IMR-90 (cell line): Measurements from ENCODE around the gene MMP12. TPM values are rescaled to one million over a fixed set of nuclear protein-coding genes. Genes with fewer than 3 reads are reported as not detected.

Experiments used
- ATAC-seq: fragments of 200-7000 bp; cut with Tn5 transposase; 2 replicates; pipeline ENCODE4 v1.9.1; 2020; ENCODE audit warnings: low read depth, mild to moderate bottlenecking, moderate library complexity
- BruUV-seq: library from RNA; stranded (reverse); fragments of 400-500 nt; replicated peaks from 2 replicates; lab custom pipeline; 2021; lab: Mats Ljungman, UMichigan
- CTCF ChIA-PET: fragments of 300-600 bp; formaldehyde crosslinking; extraction: SDS; loops from one replicate; lab custom pipeline; 2021; ENCODE audit warnings: antibody characterized with exemption; lab: Yijun Ruan, JAX
- POLR2A ChIA-PET: fragments of 300-600 bp; sonication (Branson Sonifier 250); formaldehyde crosslinking; loops from one replicate; lab custom pipeline; 2022; ENCODE audit warnings: antibody characterized with exemption; ENCODE audit not compliant: unreplicated experiment; lab: Charles Lee
- DNase-seq: peaks from one replicate; pipeline ENCODE4 v3.0.0; 2013
- H2AFZ ChIP-seq: replicated peaks from 2 replicates; pipeline ENCODE3; 2013; ENCODE audit warnings: low read length, mild to moderate bottlenecking; ENCODE audit not compliant: poor library complexity
- H2AK5ac ChIP-seq: 2 replicates; pipeline ENCODE4 v1.6.1; 2013; ENCODE audit warnings: low read depth, low read length, inconsistent platforms
- H2AK9ac ChIP-seq: replicated peaks from 2 replicates; pipeline ENCODE3; 2013; ENCODE audit warnings: mild to moderate bottlenecking, low read depth, low read length, moderate library complexity; ENCODE audit not compliant: poor library complexity
- H2BK120ac ChIP-seq: 2 replicates; pipeline ENCODE4 v1.6.1; 2013; ENCODE audit warnings: low read depth, low read length, inconsistent platforms
- H2BK15ac ChIP-seq: 3 replicates; pipeline ENCODE4 v1.6.1; 2013; ENCODE audit warnings: low read depth, low read length, inconsistent platforms
- H2BK20ac ChIP-seq: 2 replicates; pipeline ENCODE4 v1.6.1; 2013; ENCODE audit warnings: low read depth, mild to moderate bottlenecking, inconsistent platforms, low read length, moderate library complexity
- H2BK5ac ChIP-seq: 2 replicates; pipeline ENCODE4 v1.6.1; 2013; ENCODE audit warnings: mild to moderate bottlenecking, low read depth, low read length, inconsistent platforms; ENCODE audit not compliant: poor library complexity, severe bottlenecking
- H3K14ac ChIP-seq: replicated peaks from 2 replicates; pipeline ENCODE4 v1.6.1; 2013; ENCODE audit warnings: low read depth, low read length, inconsistent platforms
- H3K18ac ChIP-seq: 2 replicates; pipeline ENCODE4 v1.6.1; 2013; ENCODE audit warnings: low read depth, low read length, control low read depth
- H3K23ac ChIP-seq: 2 replicates; pipeline ENCODE4 v1.6.1; 2013; ENCODE audit warnings: low read depth, low read length, inconsistent platforms
- H3K27ac ChIP-seq: 2 replicates; pipeline ENCODE4 v1.5.1; 2013; ENCODE audit warnings: mild to moderate bottlenecking, control low read depth, low read length; ENCODE audit not compliant: insufficient read depth
- H3K27me3 ChIP-seq: 2 replicates; pipeline ENCODE4 v1.6.1; 2013; ENCODE audit warnings: low read length; ENCODE audit not compliant: control insufficient read depth, insufficient read depth
- H3K36me3 ChIP-seq: 2 replicates; pipeline ENCODE4 v1.6.1; 2013; ENCODE audit warnings: low read length, mixed read lengths; ENCODE audit not compliant: control insufficient read depth, insufficient read depth
- H3K4ac ChIP-seq: 2 replicates; pipeline ENCODE4 v1.6.1; 2013; ENCODE audit warnings: low read depth, low read length, inconsistent platforms
- H3K4me1 ChIP-seq: 2 replicates; pipeline ENCODE4 v1.6.1; 2013; ENCODE audit warnings: low read length, mixed read lengths; ENCODE audit not compliant: control insufficient read depth, insufficient read depth
- H3K4me2 ChIP-seq: 2 replicates; pipeline ENCODE4 v1.6.1; 2013; ENCODE audit warnings: low read depth, mild to moderate bottlenecking, control low read depth, low read length, moderate library complexity
- H3K4me3 ChIP-seq: 2 replicates; pipeline ENCODE4 v1.5.1; 2013; ENCODE audit warnings: low read depth, mild to moderate bottlenecking, control low read depth, low read length, moderate library complexity; ENCODE audit not compliant: insufficient read depth
- H3K56ac ChIP-seq: 2 replicates; pipeline ENCODE4 v1.6.1; 2013; ENCODE audit warnings: low read length, inconsistent platforms; ENCODE audit not compliant: insufficient read depth; ENCODE audit errors: extremely low read depth
- H3K79me1 ChIP-seq, 2 experiments: 2 replicates each; pipeline ENCODE4 v1.6.1; 2013; ENCODE audit warnings: low read length in 2 of 2, inconsistent platforms in 1 of 2, low read depth in 1 of 2
- H3K9ac ChIP-seq: 2 replicates; pipeline ENCODE4 v1.6.1; 2013; ENCODE audit warnings: low read depth, low read length, control low read depth
- H3K9me1 ChIP-seq: 2 replicates; pipeline ENCODE4 v1.6.1; 2013; ENCODE audit warnings: low read length, inconsistent platforms; ENCODE audit not compliant: insufficient read depth
- H3K9me3 ChIP-seq: 2 replicates; pipeline ENCODE4 v1.6.1; 2013; ENCODE audit warnings: low read length; ENCODE audit not compliant: control insufficient read depth, insufficient read depth
- H4K20me1 ChIP-seq: 2 replicates; pipeline ENCODE4 v1.6.1; 2013; ENCODE audit warnings: low read length, inconsistent platforms; ENCODE audit not compliant: insufficient read depth
- H4K5ac ChIP-seq: 2 replicates; pipeline ENCODE4 v1.6.1; 2013; ENCODE audit warnings: mild to moderate bottlenecking, low read depth, low read length, control low read depth
- H4K8ac ChIP-seq, 2 experiments: 2 replicates each; pipeline ENCODE4 v1.6.1; 2013; ENCODE audit warnings: low read depth in 2 of 2, low read length in 2 of 2, control low read depth in 1 of 2, inconsistent platforms in 1 of 2
- H4K91ac ChIP-seq: 2 replicates; pipeline ENCODE4 v1.6.1; 2013; ENCODE audit warnings: low read depth, low read length, inconsistent platforms; ENCODE audit not compliant: insufficient read depth
- BHLHE40 ChIP-seq: fragments of 150-350 bp; IDR thresholded peaks from 2 replicates; pipeline ENCODE4 v1.6.1; 2016; ENCODE audit warnings: mild to moderate bottlenecking, low read depth, low read length
- CEBPB ChIP-seq: IDR thresholded peaks from 2 replicates; pipeline ENCODE4 v1.6.1; 2012; ENCODE audit warnings: low read depth, low read length, improper control_type of control experiment
- CHD1 ChIP-seq: IDR thresholded peaks from 2 replicates; pipeline ENCODE4 v1.6.1; 2012; ENCODE audit warnings: low read depth, low read length, improper control_type of control experiment
- FOS ChIP-seq: fragments of 150-350 bp; IDR thresholded peaks from 2 replicates; pipeline ENCODE4 v1.6.1; 2016; ENCODE audit warnings: low read depth, low read length
- MAFK ChIP-seq: IDR thresholded peaks from 2 replicates; pipeline ENCODE4 v1.6.1; 2012; ENCODE audit warnings: low read depth, low read length, improper control_type of control experiment
- MAZ ChIP-seq: IDR thresholded peaks from 2 replicates; pipeline ENCODE4 v1.6.1; 2012; ENCODE audit warnings: low read depth, mild to moderate bottlenecking, low read length, improper control_type of control experiment, moderate library complexity, borderline replicate concordance
- MXI1 ChIP-seq: IDR thresholded peaks from 2 replicates; pipeline ENCODE4 v1.6.1; 2012; ENCODE audit warnings: low read depth, mild to moderate bottlenecking, low read length, moderate library complexity, borderline replicate concordance
- NFE2L2 ChIP-seq: fragments of 150-350 bp; IDR thresholded peaks from 2 replicates; pipeline ENCODE4 v1.6.1; 2016; ENCODE audit warnings: low read depth, mild to moderate bottlenecking, low read length
- POLR2A ChIP-seq: IDR thresholded peaks from 2 replicates; pipeline ENCODE4 v1.6.1; 2012; ENCODE audit warnings: mild to moderate bottlenecking, low read depth, low read length
- RAD21 ChIP-seq: IDR thresholded peaks from 2 replicates; pipeline ENCODE4 v1.6.1; 2012; ENCODE audit warnings: low read length, improper control_type of control experiment
- RCOR1 ChIP-seq: IDR thresholded peaks from 2 replicates; pipeline ENCODE4 v1.6.1; 2012; ENCODE audit warnings: mild to moderate bottlenecking, low read length, improper control_type of control experiment; ENCODE audit not compliant: insufficient replicate concordance
- RFX5 ChIP-seq: IDR thresholded peaks from 2 replicates; pipeline ENCODE4 v1.8.0; 2012; ENCODE audit warnings: low read depth, mild to moderate bottlenecking, low read length, moderate library complexity
- SMC3 ChIP-seq: fragments of 150-350 bp; IDR thresholded peaks from 2 replicates; pipeline ENCODE4 v1.6.1; 2016; ENCODE audit warnings: low read depth, mild to moderate bottlenecking, antibody characterized with exemption, low read length, moderate library complexity
- WGBS, 2 experiments: methylation state at CpG; one replicate each; pipeline versions ENCODE4 v1.1.5 to v1.1.7; 2013; ENCODE audit warnings: missing lambda C conversion rate in 2 of 2; ENCODE audit not compliant: insufficient read length in 1 of 2; ENCODE audit errors: extremely low coverage in 2 of 2; 5-methylcytosine and 5-hydroxymethylcytosine counted together
- dilution Hi-C: fragments of 300-500 bp; cut with HindIII; formaldehyde crosslinking; loops from one replicate; pipeline ENCODE4 v1.14.3; 2018; ENCODE audit warnings: low sequenced_read_pairs; ENCODE audit not compliant: unreplicated experiment
- in situ Hi-C: fragments of 300-500 bp; cut with MboI; formaldehyde crosslinking; loops from 3 replicates; pipeline ENCODE4 v1.14.3; 2019; ENCODE audit warnings: low sequenced_read_pairs, inconsistent platforms, mixed read lengths
- intact Hi-C: fragments of 100-400 bp; cut with micrococcal nuclease; formaldehyde crosslinking; loops from 2 replicates; pipeline ENCODE4 v1.10.0; 2022
- polyA plus RNA-seq, 3 experiments: library from polyadenylated mRNA; depleted of rRNA; stranded (reverse); fragments of >200 nt; gene quantifications; 2 replicates each; pipeline ENCODE4 v1.2.3, GENCODE V29; 2012; ENCODE audit warnings: low replicate concordance in 1 of 3
- total RNA-seq: library from RNA; depleted of rRNA; stranded (reverse); fragments of >200 nt; gene quantifications from 2 replicates; pipeline ENCODE4 v1.2.3, GENCODE V29; 2012
- TF ChIP-seq, protein P1 (sequence below): conservative IDR thresholded peaks from 2 replicates; pipeline ENCODE4 v1.5.1; 2012; ENCODE audit warnings: mild to moderate bottlenecking, low read depth, low read length, improper control_type of control experiment
- TF ChIP-seq, protein P2 (sequence below): fragments of 150-350 bp; IDR thresholded peaks from 2 replicates; pipeline ENCODE4 v1.6.1; 2016; ENCODE audit warnings: low read depth, mild to moderate bottlenecking, low read length, moderate library complexity, borderline replicate concordance
- TF ChIP-seq, protein P3 (sequence below): fragments of 150-350 bp; IDR thresholded peaks from 2 replicates; pipeline ENCODE4 v1.6.1; 2017; ENCODE audit warnings: mild to moderate bottlenecking, antibody characterized with exemption, low read length, low read depth

MMP12 gene
- total and polyA plus RNA-seq, 2 of the 4 experiments (the other 2 are of a cell fraction): not detected

DNA sequence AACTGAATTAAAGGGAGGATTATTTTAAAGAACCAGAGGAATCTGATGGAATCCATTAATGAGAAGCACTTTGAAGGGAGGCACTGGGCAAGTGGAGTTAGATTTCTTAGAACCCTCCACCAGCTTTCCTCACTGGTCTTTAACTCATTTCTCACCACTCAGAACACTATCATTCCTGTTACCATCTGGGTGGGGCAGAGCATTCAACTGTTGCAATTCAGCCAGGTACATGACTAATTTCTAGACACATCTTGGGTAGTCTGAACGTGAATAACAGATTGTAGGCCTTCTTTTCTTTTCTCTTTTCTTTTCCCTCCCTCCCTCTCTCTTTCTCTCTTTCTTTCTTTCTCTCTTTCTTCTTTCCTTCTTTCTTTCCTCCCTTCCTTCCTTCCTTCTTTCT, 61.3 kb downstream of the MMP12 start:
- Histone ChIP-seq H3K36me3 (no peaks in the 10 kb centered on the region), H3K4me2 (no peak overlapping the region), H2AK9ac (no peak overlapping the region), H3K4me3 (no peak overlapping the region), H3K9ac (no peak overlapping the region), H3K23ac (no peak overlapping the region), H3K18ac (no peak overlapping the region), H3K4ac (no peak overlapping the region), H4K8ac (no peak overlapping the region), H3K4me1 (no peaks in the 10 kb centered on the region), H3K27me3 (peaks cover 3% of the 10 kb centered on the region), H4K20me1 (no peaks in the 10 kb centered on the region), H4K5ac (no peak overlapping the region), H3K79me1 (no peaks in the 10 kb centered on the region), H3K9me3 (no peaks in the 10 kb centered on the region), H3K14ac (no peak overlapping the region), H2BK120ac (no peak overlapping the region), H4K91ac (no peak overlapping the region), H2BK20ac (no peak overlapping the region), H2BK15ac (no peak overlapping the region), H2BK5ac (no peak overlapping the region), H3K27ac (no peak overlapping the region), H3K56ac (no peak overlapping the region), H2AFZ (no peak overlapping the region), H2AK5ac (no peak overlapping the region), H3K9me1 (no peaks in the 10 kb centered on the region)
- TF ChIP-seq, protein P1, sequence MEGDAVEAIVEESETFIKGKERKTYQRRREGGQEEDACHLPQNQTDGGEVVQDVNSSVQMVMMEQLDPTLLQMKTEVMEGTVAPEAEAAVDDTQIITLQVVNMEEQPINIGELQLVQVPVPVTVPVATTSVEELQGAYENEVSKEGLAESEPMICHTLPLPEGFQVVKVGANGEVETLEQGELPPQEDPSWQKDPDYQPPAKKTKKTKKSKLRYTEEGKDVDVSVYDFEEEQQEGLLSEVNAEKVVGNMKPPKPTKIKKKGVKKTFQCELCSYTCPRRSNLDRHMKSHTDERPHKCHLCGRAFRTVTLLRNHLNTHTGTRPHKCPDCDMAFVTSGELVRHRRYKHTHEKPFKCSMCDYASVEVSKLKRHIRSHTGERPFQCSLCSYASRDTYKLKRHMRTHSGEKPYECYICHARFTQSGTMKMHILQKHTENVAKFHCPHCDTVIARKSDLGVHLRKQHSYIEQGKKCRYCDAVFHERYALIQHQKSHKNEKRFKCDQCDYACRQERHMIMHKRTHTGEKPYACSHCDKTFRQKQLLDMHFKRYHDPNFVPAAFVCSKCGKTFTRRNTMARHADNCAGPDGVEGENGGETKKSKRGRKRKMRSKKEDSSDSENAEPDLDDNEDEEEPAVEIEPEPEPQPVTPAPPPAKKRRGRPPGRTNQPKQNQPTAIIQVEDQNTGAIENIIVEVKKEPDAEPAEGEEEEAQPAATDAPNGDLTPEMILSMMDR: no peak
- TF ChIP-seq RFX5 (no peak), FOS (no peak), NFE2L2 (no peak), BHLHE40 (no peak), RCOR1 (no peak), RAD21 (no peak), MXI1 (no peak), MAZ (no peak), SMC3 (no peak), CHD1 (no peak), POLR2A (no peak), CEBPB (no peak), MAFK (no peak)
- TF ChIP-seq, protein P2, sequence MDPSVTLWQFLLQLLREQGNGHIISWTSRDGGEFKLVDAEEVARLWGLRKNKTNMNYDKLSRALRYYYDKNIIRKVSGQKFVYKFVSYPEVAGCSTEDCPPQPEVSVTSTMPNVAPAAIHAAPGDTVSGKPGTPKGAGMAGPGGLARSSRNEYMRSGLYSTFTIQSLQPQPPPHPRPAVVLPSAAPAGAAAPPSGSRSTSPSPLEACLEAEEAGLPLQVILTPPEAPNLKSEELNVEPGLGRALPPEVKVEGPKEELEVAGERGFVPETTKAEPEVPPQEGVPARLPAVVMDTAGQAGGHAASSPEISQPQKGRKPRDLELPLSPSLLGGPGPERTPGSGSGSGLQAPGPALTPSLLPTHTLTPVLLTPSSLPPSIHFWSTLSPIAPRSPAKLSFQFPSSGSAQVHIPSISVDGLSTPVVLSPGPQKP: no peak
- TF ChIP-seq, protein P3, sequence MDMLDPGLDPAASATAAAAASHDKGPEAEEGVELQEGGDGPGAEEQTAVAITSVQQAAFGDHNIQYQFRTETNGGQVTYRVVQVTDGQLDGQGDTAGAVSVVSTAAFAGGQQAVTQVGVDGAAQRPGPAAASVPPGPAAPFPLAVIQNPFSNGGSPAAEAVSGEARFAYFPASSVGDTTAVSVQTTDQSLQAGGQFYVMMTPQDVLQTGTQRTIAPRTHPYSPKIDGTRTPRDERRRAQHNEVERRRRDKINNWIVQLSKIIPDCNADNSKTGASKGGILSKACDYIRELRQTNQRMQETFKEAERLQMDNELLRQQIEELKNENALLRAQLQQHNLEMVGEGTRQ: no peak
- ChIA-PET POLR2A (no interaction called here), CTCF (no interaction called here)
- WGBS, 2 experiments: 88% methylated on average over 1 of the region's 1 CpG; no CpG with 5 or more reads in 1 of the 2 experiments
- in situ Hi-C loops (loop anchor here (10.0 kb wide), 1 partner anchor 241 kb away; no protein-coding TSS in a partner anchor), dilution Hi-C loops (no loop called here), intact Hi-C loops (loop anchor here (5.0 kb wide), 1 partner anchor 244 kb away; no protein-coding TSS in a partner anchor)
- no peak for DNase-seq
- ATAC-seq: no peak
- no TSS peak for BruUV-seq
